Measurements from ENCODE around the gene C10orf53. TPM values are rescaled to one million over a fixed set of nuclear protein-coding genes. Genes with fewer than 3 reads are reported as not detected.

Gene C10orf53, protein sequence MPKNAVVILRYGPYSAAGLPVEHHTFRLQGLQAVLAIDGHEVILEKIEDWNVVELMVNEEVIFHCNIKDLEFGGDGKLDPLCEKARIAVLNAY
- polyA plus RNA-seq (2013, experiment 1 of 2; ENCODE audit: insufficient read length): not detected
- not detected for polyA plus RNA-seq (2013, experiment 2 of 2; ENCODE audit: insufficient read length)

DNA sequence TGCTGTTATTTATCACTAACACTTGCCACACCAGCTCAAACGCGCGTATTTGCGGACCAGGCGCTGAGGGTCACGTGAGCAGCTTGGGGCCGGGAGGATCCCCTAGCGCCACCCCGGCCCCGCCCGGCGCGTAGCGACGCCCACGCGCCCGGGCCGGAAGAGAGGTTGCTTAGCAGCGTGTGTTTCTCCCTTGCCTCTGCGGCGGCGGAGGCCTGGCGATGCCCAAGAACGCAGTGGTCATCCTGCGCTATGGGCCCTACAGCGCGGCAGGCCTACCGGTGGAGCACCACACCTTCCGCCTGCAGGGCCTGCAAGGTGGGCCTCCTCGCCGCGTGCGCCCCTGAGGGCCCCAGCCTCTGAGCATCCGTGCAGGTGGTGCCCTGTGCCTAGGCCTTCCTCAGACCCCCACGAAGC lies at the start of gene C10orf53:
TSS of gene C10orf53 (plus strand) at position 172 of the 414 bp plus-strand sequence. CDS start at position 219, 47 bp downstream.
- DNase-seq: peak; percentile 28

DNA sequence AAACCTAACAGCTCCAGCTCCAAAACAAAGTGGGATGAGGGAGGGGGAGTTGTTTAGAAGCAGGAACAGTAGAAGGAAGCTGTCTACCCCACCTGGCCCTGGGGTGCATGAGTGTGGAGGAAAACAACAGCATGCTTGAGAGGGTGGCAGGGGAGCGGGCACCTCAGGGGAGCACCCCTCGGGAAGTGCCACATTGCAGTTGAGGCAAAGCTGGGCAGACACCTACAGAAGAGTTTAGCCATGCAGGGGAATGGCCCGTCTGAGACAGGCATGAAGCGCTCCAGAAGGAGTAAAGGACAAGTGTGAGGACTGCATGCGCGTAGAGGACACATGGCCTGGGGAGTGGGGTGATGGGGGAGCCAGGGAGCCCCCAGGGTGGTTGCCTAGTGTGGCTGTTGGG lies 47.5 kb upstream of the C10orf53 start:
- no peak for DNase-seq

DNA sequence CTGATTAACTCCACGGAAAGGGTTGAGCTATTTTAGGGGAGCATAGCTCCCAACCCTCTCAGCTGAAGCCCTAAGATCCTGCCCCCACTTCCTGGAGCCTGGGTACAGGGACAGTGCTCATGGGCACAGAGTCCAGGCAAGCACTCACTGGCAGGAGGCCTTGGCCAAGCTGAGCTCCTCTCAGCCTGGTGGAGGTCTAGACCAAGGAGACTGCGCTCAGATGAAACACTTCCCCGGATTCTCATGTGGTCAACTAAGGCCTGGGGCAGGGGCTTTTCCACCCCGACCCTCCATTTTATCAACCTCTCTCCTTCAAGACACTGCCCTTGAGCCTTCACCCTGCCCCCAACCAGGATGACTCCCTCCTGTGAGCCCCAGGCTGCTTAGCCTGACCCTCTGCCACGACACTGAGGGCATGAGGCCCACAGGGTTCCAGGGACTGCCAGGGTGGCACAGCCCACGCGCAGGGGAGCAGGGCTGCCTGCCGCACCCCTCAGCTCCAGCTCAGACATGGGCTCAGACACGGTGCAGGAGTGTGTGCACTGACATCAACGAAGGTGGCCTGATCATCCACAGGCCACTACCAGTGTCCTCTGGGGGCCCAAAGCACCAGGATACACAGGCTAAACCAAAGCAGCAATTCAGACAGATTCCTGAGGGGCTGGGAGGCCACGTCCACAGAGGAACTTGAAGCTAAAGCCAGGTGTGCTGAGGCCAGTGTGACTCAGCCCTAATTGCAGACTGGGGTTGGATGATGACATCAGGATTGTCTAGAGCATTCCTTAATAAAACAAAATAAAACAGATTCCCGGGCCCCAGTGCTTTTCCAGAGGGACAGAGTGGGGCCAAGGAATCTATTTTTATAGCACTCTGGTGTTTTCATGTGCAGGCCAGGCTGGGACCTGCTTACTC lies 46.8 kb upstream of the C10orf53 start:
- peak; percentile 4 for DNase-seq

DNA sequence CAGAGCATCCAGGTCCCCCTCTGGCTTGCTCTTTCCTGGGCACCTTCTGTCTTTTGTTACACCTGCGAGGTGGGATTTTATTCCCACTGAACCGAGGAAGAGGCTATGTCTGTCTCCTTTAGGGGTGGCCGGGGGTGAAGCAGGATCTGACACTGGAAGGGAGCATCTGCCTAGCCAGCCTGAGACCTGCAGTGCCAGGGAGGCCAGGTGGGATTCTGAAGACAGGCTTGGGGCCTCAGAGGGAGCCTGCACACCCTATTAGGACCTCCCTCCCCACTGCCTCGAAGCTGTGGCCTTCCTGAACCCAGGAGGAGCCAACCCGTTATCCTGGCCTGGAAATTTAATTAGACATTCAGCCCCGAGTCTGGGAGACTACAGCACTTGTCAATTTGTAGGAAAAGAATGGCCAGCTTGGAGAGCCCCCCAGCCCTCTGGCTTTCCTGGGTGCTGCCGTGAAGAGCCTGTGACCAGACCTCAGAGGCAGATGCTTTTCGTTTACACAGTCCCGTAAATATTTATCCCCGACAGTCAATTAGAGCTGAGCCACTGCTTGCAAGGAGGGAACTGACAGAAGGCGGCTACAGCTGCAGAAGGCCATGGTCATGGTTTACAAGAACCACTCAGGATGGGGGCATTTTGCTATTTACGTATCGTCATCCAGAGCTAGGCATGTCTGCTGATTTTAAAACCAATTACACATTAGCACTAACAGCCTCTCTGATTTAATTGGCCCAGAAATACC lies 46.0 kb upstream of the C10orf53 start:
- DNase-seq: no peak

DNA sequence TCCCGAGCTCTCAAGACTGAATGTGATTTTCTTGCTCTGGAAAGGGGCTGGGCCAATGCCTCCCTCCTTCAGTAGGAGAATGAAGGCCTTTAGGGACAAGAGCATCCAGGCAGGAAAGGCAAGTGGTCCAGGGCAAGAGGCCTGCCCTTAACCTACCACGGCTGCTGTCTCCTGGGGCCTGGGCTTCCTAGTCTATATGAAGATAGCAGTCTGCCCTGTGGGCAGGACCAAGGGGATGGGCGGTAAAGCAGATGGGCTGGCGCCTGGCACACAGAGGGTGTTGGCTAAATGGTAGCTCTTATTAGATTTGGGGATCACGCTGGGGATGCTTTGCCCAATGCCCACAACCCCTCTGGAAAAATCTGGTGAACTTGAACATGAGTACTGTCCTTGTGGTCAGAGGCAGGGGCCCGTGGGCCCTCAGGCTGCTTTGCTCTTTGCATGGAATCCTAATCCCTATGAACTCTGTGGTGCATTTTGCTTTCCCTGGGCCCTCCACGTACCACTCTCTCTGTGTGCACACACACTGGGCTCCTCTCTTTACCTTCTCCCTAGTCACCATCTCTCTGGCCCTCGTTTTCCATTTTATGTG lies 45.3 kb upstream of the C10orf53 start:
- DNase-seq: no peak

DNA sequence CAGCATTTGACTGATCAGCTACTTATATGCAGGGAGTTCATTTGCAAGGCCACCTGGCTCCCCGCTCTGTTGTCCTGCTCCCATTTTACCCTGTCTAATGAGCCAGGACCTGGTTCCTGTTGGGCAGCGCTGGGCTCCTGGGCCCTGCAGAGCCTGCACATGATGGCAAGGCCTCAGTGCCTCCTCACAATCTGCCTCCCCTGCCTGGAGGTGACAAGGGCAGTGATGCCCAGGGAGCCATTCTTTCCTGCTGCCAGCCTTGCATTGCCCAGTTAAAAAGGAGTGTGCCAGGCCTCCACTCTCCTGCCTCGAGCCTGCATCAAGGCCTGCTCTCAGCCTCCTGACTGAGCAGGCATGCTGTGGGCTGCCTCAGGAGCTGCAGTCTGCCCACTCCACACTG lies 37.1 kb upstream of the C10orf53 start:
- DNase-seq: no peak

DNA sequence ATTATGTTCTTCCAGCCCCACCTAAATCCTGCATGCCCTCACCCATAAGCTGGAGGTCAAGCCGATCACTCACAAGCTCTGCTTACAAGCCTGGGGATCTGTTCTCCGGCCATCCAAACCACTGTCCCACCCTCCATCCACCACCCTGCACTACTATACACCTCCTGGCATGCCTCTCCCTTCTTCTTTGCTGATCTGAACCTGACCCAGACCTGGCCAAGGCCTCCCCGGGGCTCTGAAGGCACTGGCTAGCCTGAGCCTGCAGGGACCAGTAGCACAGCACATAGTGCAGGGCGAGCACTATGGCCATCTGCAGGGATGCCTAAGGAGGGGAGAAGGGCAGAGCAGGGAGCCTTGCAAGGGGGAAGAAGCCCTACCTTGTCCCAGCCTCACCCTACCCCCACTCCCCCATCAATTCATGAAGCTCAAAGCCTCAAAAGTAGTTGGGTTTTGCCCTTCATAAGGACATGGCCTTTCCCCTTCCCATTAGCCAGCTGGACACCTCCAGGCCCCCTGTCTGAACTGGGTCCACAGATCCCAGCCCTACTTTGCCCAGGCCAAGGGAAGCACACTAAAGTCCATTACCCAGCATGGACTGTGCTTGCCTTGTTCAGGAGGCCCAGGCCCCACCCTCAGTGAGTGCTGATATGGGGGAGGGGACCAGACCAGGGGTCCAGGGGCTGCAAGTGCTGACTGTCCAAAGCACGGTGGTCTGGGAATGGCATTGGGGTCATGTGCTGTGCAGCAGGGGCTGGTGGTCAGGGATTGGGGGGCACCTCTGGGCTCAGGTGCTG lies 36.0 kb upstream of the C10orf53 start:
- DNase-seq: no peak

DNA sequence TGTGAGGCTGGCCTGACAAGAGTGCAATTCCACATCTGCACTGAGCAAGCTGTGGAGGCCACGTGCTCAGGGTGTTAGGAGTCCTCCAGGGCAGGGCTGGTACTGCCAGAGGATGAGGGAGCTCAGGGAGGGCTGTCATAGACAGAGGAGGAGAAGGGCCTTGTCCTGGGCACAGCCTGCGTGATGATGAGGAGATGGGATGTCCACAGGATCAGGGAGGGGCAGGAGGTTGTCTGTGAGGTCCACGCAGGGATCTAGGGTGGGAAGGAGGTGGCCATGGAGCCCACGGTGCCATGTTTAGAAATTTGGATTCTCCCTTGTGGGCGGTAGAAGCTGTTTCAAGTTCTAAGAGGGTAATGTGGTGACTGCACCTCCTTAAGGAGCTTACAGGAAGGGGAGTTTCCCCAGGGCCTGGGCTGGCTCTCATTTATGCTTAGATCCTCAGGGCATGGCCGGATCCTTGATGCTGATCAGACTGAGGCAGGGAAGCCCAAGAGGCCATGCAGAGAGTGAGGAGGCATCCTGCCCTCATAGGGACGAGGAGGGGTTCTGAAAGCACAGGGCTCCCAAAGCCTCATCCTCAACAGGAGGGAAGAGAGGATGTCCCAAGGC lies 35.3 kb upstream of the C10orf53 start:
- DNase-seq: no peak

DNA sequence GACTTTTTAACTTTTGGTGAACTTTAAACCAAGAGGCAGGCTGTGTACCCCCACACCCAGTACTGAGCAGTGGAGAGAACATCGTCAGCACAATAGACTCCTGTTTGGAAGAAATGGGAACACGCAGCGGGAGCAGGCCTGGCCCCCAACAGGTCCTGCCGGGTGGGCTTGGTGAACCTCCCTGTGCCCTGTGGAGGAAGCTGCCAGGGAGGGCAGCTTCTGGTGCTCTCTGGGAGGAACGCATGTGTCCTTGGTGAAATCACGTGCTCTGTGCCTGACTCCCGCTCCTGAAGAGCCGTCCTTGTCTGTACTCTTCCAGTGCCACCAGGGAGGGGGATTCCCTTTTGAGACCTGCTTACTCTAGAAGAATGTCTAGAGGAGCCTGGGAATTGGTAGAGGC lies 34.0 kb upstream of the C10orf53 start:
- DNase-seq: no peak

DNA sequence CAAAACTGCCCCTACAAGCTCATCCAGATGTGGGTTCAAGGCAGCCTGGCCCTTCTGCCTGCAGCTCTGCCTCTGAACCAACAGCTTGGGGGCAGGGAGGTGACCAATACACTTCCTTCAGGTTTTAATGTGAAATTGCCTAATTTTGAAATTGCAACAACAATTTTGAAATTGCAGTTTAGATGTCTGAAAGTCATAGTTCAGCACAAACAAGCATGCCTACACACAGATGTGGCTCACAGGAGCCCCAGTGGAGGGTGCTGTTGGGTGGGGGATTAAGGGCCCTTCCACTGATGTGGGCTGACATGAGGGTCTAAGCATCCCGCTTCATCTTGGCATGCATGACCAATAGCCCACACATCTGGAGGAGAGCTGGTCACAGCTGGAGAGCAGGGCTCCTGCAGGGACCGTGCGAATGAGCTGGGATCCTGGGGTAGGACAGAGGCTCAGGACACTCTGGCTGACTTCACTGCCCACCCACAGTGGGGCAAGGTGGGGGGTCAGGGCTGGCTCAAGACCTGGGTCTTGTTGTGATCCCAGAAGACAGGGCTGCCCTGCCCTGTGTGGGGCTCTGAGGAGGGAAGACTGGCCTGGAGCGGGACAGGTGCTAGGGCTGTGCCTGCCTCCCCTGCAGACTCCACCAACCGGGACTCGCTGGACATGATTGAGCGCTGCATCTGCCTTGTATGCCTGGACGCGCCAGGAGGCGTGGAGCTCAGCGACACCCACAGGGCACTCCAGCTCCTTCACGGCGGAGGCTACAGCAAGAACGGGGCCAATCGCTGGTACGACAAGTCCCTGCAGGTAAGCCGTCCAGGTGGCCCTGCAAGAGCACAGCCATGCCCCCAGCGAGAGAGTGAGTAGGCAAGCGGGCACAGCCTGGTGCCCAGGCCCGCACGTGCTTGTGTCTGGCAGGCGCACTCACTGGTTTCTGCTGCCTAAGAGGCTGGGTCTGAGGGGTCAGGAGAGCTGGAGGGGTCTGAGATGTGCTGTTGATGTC lies 33.3 kb upstream of the C10orf53 start:
- no peak for DNase-seq

DNA sequence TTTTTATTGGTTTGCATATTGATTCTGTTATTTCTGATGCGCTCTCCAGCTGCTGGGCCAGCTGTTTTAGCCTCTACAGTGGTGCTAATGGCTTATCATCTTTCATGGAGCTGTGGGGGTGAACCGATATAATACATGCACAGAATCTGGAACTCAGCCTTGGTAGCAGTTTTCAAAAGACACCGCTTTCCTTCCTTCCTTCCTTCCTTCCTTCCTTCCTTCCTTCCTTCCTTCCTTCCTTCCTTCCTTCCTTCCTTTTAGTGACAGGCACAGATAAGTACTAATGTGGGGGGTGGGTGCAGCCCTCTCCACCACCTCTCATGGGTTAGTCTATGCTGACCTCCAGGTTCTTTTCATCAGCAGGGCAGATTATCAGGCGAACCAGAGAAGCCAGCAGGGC lies 31.9 kb upstream of the C10orf53 start:
- DNase-seq: no peak

DNA sequence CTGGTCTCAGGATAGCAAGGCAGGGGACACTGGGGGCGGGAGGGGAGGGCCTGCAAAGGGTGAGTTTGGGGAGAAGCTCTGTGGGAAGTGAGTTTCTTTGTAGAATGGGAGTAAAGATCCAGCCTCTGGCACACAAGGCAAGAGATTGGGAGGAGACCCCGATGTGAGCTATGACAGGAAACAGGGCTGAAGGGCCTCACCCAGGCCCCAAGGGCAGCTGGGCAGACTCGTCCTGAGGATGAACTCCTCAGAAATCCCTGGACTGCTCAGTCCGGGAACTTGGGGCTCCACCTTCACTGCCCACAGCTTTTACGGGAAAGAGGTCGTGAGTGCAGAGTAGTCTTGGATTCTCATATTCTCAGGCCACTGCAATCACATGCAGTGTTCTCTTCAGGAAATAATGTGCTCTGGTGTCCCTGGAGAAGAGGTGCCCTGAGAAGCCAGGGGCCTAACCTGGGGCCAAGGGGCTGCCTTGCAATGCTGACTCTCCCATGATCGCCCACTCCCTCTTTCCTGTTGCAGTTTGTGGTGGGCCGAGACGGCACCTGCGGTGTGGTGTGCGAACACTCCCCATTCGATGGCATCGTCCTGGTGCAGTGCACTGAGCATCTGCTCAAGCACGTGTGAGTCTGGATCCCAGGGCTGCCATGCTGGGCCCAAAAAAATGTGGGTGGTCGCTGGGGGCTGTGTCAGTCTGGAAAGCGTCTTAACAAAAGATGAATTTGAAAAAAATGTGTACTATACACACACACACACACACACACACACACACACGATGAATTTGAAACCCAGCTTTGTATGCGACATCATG lies 31.3 kb upstream of the C10orf53 start:
- no peak for DNase-seq

DNA sequence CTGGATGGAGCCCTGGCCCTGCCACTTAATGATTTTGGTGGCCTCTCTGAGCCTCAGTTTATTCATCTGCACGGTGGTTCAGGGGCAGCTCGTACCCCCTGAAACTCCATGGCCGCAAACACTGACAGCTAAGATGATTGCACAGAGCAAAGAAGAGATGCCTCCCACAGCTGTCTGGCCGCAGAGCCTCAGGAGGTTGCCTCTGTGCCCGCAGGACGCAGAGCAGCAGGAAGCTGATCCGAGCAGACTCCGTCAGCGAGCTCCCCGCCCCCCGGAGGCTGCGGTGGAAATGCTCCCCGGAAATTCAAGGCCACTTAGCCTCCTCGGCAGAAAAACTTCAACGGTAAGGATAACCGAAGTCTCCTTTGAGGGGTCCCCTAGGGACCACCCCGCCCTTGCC lies 30.2 kb upstream of the C10orf53 start:
- DNase-seq: no peak

DNA sequence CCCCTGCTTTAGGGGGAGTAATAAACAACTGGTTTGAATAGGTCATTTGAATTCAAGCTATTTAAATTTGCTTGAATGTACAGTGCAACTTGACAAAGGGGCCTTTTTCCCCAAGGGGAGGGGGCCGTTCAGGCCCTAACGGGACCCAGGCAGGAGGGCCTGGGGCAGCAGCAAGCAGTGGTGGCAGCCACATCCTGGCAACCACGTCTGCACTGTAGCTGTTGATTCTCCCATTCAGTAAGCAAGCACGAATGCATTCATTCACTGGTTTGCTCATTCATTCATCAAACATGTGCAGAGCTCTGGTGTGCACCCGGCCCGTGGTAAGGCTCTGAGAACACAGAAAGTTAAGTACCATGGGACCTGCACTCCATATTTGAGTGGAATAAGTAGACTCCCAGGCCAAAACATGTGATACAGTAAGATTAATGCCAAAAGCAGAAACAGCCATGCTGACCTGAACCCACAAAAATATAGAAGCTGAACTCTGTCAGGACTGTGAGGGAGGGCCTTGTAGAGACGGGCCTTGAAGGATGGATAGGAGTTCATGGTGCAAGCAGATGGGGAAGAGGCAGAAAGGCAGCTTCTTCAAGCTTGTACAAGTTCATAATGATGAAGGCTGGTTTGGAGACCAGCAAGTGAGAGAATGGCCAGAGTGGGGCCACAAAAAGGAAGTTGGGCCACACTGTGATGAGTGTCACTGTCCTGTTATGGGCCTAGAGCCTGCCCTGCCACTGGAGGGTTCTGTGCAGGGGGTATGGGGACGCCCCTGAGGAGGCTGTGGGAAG lies 29.3 kb upstream of the C10orf53 start:
- no peak for DNase-seq

DNA sequence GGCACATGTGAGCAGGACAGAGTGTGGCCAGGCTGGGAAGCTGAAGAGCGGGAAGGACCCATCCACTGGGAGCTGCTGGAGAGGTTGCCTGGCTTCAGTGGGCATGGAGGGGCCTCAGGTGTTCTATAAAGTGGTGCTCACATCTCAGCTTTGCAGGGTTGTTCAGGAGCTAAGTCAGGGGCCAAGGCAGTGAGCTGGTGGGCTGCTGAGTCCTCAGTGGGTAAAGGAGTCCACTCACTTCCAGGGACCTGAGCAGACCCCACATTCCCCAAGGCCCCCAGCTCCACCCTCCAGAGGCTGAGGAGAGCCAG lies 28.8 kb upstream of the C10orf53 start:
- no peak for DNase-seq

DNA sequence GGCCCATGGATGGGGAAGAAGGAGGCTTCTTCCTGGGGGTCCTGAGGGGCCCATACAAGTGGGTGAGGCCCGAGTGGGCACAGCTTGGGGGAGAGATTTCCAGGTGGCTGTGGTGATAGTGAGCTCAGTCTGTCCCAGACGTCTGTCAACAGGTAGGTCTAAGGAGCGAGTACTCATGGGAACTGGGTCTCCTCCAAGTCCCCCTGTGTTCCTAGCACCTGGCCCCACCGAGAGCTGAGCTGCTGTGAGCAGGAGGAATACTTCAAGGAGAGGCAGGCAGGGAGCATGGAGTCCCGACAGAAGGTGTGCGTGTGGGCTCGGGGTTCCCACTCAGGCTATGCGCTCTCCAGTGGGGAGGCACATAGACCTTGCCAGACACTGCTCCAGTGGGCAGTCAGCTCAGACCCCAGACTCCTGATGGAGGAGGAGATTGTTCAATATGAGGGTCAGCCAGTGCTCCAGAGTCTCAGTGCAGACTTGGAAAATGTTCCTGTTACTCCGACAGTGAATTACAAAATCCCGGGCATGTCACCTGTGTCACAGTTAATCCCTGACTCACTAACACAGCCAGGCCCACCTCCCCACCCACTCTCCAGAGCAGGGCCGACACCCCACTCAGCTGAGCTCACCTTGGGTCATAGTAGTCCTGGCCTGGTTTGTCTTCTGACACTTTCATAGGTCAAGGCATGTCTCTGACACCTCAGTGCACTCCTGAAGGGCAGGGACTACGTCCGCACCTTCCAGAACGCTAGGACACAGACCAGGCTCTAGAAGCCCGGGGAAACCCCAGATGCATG lies 28.2 kb upstream of the C10orf53 start:
- DNase-seq: no peak

DNA sequence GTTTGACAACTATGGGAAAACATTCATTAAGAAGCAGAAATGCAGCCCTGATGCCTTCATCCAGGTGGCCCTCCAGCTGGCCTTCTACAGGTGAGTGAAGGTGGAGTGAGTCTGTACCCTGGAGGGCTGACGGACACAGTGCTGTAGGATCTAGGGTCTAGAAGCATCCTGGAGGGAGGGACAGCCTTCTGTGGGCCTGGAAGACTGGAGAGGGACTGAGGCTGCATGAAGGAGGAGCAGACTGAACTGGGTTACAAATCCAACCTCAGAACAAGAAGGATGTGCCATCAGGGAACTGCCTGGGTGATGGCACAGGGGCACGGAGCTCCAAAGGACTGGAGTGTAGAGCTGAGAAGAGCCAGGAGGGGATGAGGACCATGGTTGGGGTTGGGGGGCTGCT lies 27.5 kb upstream of the C10orf53 start:
- DNase-seq: no peak
